ENCODE results near the gene COL11A2.

GRCh38 chr6:33164665-33165373 is 27.4 kb downstream of the COL11A2 start:
- TF ChIP-seq POLR2AphosphoS5 (IDR thresholded peaks at IDR 0.05) = no peak
- TF ChIP-seq EP300 (IDR thresholded peaks at IDR 0.05) = no peak
